ENCODE data around the gene CEP104.

CEP104 gene

GRCh38 chr1:3868464-3869006 is 11.5 kb upstream of the CEP104 start:
- no peak for DNase-seq (ENCODE audit: low read depth in 2 of 2)

GRCh38 chr1:3865606-3866160 is 8.7 kb upstream of the CEP104 start:
- no peak for DNase-seq (ENCODE audit: low read depth in 2 of 2)

GRCh38 chr1:3864884-3865283 is 7.9 kb upstream of the CEP104 start:
- no peak for DNase-seq (ENCODE audit: low read depth in 2 of 2)

- no peak for DNase-seq (ENCODE audit: low read depth in 2 of 2)
Measured at GRCh38 chr1:3863231-3863935, 6.4 kb upstream of the CEP104 start.

- DNase-seq (ENCODE audit: low read depth in 2 of 2) = no peak
Measured at GRCh38 chr1:3858231-3858981, 1.4 kb upstream of the CEP104 start.

GRCh38 chr1:3857791-3858129 is 749 bp upstream of the CEP104 start:
- no peak for DNase-seq (ENCODE audit: low read depth in 2 of 2)

GRCh38 chr1:3852711-3853485 is 4.1 kb downstream of the CEP104 start:
- no peak for DNase-seq (ENCODE audit: low read depth in 2 of 2)

GRCh38 chr1:3852091-3852490 is 4.9 kb downstream of the CEP104 start:
- no peak for DNase-seq (ENCODE audit: low read depth in 2 of 2)

GRCh38 chr1:3851292-3851691 is 5.7 kb downstream of the CEP104 start:
- no peak for DNase-seq (ENCODE audit: low read depth in 2 of 2)

GRCh38 chr1:3850857-3851256 is 6.2 kb downstream of the CEP104 start:
- no peak for DNase-seq (ENCODE audit: low read depth in 2 of 2)

- no peak for DNase-seq (ENCODE audit: low read depth in 2 of 2)
Measured at GRCh38 chr1:3847081-3847480, 9.9 kb downstream of the CEP104 start.

GRCh38 chr1:3846541-3846940 is 10.5 kb downstream of the CEP104 start:
- DNase-seq (ENCODE audit: low read depth in 2 of 2) = no peak

- no peak for DNase-seq (ENCODE audit: low read depth in 2 of 2)
Measured at GRCh38 chr1:3842912-3843311, 14.1 kb downstream of the CEP104 start.

GRCh38 chr1:3841491-3841890 is 15.5 kb downstream of the CEP104 start:
- DNase-seq (ENCODE audit: low read depth in 2 of 2) = no peak

- no peak for DNase-seq (ENCODE audit: low read depth in 2 of 2)
Measured at GRCh38 chr1:3838788-3839187, 18.2 kb downstream of the CEP104 start.

GRCh38 chr1:3837685-3838084 is 19.3 kb downstream of the CEP104 start:
- no peak for DNase-seq (ENCODE audit: low read depth in 2 of 2)

- DNase-seq (ENCODE audit: low read depth in 2 of 2) = no peak
Measured at GRCh38 chr1:3837200-3837599, 19.8 kb downstream of the CEP104 start.

- DNase-seq (ENCODE audit: low read depth in 2 of 2) = no peak
Measured at GRCh38 chr1:3836421-3836820, 20.6 kb downstream of the CEP104 start.

- no peak for DNase-seq (ENCODE audit: low read depth in 2 of 2)
Measured at GRCh38 chr1:3834701-3835100, 22.3 kb downstream of the CEP104 start.

- no peak for DNase-seq (ENCODE audit: low read depth in 2 of 2)
Measured at GRCh38 chr1:3831689-3832088, 25.3 kb downstream of the CEP104 start.

- no peak for DNase-seq (ENCODE audit: low read depth in 2 of 2)
Measured at GRCh38 chr1:3828391-3828790, 28.6 kb downstream of the CEP104 start.

GRCh38 chr1:3827813-3828307 is 29.2 kb downstream of the CEP104 start:
- DNase-seq (ENCODE audit: low read depth in 2 of 2) = no peak

All from stimulated activated CD4-positive, alpha-beta T cell treated with anti-CD3 and anti-CD28 coated beads, Interleukin-4, amount 100 ng/mL, for 48 hours (primary cell).